Glutamatergic neuron (in vitro differentiated cells): ENCODE results near the gene WNT2. TPM values are rescaled to one million over a fixed set of nuclear protein-coding genes. Genes with fewer than 3 reads are reported as not detected.

ENCODE experiments used
- DNase-seq: peaks from one replicate; pipeline ENCODE4 v3.0.0; 2022
- H3K27ac Mint-ChIP-seq: one replicate; pipeline ENCODE4 v1.8.0; 2020; ENCODE audit warnings: mild to moderate bottlenecking, mixed read lengths, inconsistent platforms; ENCODE audit not compliant: unreplicated experiment
- H3K27me3 Mint-ChIP-seq: one replicate; pipeline ENCODE4 v1.8.0; 2020; ENCODE audit warnings: mild to moderate bottlenecking, moderate library complexity, mixed read lengths, inconsistent platforms; ENCODE audit not compliant: unreplicated experiment
- H3K36me3 Mint-ChIP-seq: one replicate; pipeline ENCODE4 v1.8.0; 2020; ENCODE audit warnings: mild to moderate bottlenecking, mixed read lengths, inconsistent platforms; ENCODE audit not compliant: unreplicated experiment
- H3K4me1 Mint-ChIP-seq: one replicate; pipeline ENCODE4 v1.8.0; 2020; ENCODE audit warnings: mild to moderate bottlenecking, low read depth, mixed read lengths, inconsistent platforms; ENCODE audit not compliant: unreplicated experiment
- H3K4me3 Mint-ChIP-seq: one replicate; pipeline ENCODE4 v1.8.0; 2020; ENCODE audit warnings: mild to moderate bottlenecking, mixed read lengths, inconsistent platforms; ENCODE audit not compliant: unreplicated experiment
- H3K9me3 Mint-ChIP-seq: one replicate; pipeline ENCODE4 v1.8.0; 2020; ENCODE audit warnings: mild to moderate bottlenecking, moderate library complexity, mixed read lengths, inconsistent platforms; ENCODE audit not compliant: unreplicated experiment
- CTCF ChIP-seq: fragments of 200-600 bp; sonication (generic); IDR thresholded peaks from one replicate; pipeline ENCODE4 v1.5.0; 2021; ENCODE audit not compliant: partially characterized antibody, unreplicated experiment
- total RNA-seq: library from RNA; stranded (reverse); fragmentation: NEBNext Ultra II Directional; extraction: Animal tissue kit (Norgen Biotek cat#: 25700); gene quantifications from one replicate; pipeline ENCODE4 v1.2.1, GENCODE V29; 2021; ENCODE audit not compliant: unreplicated experiment

WNT2 gene
- total RNA-seq, 1 donor from 2014 or later: not detected

GRCh38 chr7:117251687-117252086, 71.2 kb downstream of the WNT2 start:
- TF ChIP-seq CTCF: no peak
- Mint-ChIP-seq H3K27ac (no peak overlapping the region), H3K36me3 (peaks cover 10% of the 10 kb centered on the region), H3K4me1 (peaks cover 1% of the 10 kb centered on the region), H3K4me3 (no peak overlapping the region), H3K27me3 (no peaks in the 10 kb centered on the region), H3K9me3 (peaks cover 2% of the 10 kb centered on the region)
- DNase-seq: no peak

GRCh38 chr7:117250801-117251200, 72.1 kb downstream of the WNT2 start:
- Mint-ChIP-seq H3K4me1 (peaks cover 1% of the 10 kb centered on the region), H3K4me3 (no peak overlapping the region), H3K27ac (no peak overlapping the region), H3K36me3 (peaks cover 14% of the 10 kb centered on the region), H3K27me3 (no peaks in the 10 kb centered on the region), H3K9me3 (peaks cover 2% of the 10 kb centered on the region)
- no peak for TF ChIP-seq CTCF
- DNase-seq: no peak

GRCh38 chr7:117250245-117250644, 72.6 kb downstream of the WNT2 start:
- Mint-ChIP-seq H3K4me1 (peaks cover 1% of the 10 kb centered on the region), H3K27me3 (no peaks in the 10 kb centered on the region), H3K36me3 (peaks cover 19% of the 10 kb centered on the region), H3K27ac (no peak overlapping the region), H3K9me3 (peaks cover 2% of the 10 kb centered on the region), H3K4me3 (no peak overlapping the region)
- no peak for DNase-seq
- TF ChIP-seq CTCF: no peak

- Mint-ChIP-seq H3K27me3 (no peaks in the 10 kb centered on the region), H3K4me3 (no peak overlapping the region), H3K27ac (no peak overlapping the region), H3K36me3 (peaks cover 19% of the 10 kb centered on the region), H3K9me3 (peaks cover 2% of the 10 kb centered on the region), H3K4me1 (peaks cover 1% of the 10 kb centered on the region)
- TF ChIP-seq CTCF: no peak
- no peak for DNase-seq
Observed at GRCh38 chr7:117249696-117250095, 73.2 kb downstream of the WNT2 start.

- H3K27ac Mint-ChIP-seq: no peak overlapping the region
- H3K9me3 Mint-ChIP-seq: peaks cover 2% of the 10 kb centered on the region
- peaks cover 19% of the 10 kb centered on the region for H3K36me3 Mint-ChIP-seq
- DNase-seq: no peak
- peaks cover 1% of the 10 kb centered on the region for H3K4me1 Mint-ChIP-seq
- H3K4me3 Mint-ChIP-seq: no peak overlapping the region
- TF ChIP-seq CTCF: no peak
- no peaks in the 10 kb centered on the region for H3K27me3 Mint-ChIP-seq
Observed at GRCh38 chr7:117248829-117249228, 74.0 kb downstream of the WNT2 start.
